Endothelial cell of hepatic sinusoid (primary cell): ENCODE measurements around the gene SH3BP4.

ENCODE experiments used
- in situ Hi-C: cut with HindIII; loops from 2 replicates; pipeline ENCODE4 v1.10.0; 2017; ENCODE audit warnings: low sequenced_read_pairs

The SH3BP4 gene

DNA sequence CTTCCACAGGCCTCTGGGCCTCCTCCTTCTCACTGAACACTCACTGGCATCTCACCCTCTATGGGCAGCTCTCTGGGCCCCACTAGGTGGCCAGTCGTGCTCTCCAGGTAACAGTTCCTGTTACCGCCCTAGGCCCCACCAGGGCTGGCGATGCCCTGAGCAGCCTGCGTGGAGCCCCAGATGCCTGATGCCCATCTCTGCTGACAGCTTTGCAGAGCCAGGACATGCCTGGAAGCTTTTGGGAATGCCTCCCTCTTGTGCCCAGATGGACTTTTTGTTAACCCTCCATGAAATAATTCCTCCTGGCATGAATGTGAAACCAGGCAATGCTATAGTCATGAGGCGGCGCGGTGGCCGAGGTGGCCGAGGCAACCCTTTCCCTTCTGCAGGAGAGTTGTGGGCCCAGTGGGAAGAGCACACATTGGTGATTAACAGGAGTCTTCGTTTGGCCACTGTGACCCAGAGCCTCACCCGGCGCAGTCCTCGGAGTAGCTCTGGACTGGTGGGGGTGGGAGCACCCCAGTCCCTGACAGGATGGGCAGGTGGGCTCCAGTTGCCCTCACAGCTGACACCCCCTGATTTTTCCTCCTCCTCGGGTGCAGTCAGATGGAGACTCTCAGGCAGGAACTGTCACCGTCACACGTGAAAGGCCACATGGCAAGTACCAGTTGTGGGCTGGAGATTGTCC is 80.0 kb downstream of the SH3BP4 start:
- in situ Hi-C loops = no loop called here

DNA sequence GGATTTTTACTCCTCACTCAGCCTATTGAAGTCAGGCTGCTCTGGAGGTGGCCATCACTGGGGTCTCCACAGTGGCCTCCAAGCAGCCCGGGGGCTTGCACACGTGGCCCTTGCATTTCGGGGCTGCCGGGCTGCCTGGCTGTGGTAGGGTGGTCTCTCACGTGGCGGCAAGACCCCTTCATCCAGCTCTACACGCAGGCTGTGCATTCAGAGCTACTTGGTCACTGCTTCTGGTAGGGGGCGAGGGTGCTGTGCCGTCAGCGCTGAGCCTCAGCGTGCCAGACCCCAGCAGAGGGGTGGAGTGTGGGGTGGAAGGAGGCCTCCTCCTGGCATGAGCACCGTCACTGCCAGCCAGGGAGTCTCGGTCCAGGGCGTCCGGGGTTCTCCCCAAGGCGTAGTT is 80.6 kb downstream of the SH3BP4 start:
- in situ Hi-C loops = no loop called here

DNA sequence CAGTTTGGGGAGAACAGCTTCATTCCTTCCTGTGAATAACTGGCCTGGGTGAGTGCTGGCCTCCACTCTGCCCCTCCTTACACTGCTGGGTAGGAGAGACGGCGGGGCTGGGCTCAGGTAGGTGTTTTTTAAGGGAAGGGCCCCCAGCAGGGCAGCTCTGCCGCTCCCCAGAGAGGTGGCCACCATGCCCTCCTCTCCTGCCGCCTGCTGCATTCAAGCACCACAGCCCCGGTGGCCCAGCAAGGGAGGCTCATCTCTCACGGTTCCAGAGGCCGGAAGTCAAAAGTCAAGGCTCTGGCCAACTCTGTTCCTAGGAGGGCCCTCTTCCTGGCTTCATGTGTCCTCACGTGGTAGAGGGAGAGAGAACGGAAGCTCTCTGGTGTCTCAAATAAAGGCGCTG is 81.1 kb downstream of the SH3BP4 start:
- in situ Hi-C loops = no loop called here

DNA sequence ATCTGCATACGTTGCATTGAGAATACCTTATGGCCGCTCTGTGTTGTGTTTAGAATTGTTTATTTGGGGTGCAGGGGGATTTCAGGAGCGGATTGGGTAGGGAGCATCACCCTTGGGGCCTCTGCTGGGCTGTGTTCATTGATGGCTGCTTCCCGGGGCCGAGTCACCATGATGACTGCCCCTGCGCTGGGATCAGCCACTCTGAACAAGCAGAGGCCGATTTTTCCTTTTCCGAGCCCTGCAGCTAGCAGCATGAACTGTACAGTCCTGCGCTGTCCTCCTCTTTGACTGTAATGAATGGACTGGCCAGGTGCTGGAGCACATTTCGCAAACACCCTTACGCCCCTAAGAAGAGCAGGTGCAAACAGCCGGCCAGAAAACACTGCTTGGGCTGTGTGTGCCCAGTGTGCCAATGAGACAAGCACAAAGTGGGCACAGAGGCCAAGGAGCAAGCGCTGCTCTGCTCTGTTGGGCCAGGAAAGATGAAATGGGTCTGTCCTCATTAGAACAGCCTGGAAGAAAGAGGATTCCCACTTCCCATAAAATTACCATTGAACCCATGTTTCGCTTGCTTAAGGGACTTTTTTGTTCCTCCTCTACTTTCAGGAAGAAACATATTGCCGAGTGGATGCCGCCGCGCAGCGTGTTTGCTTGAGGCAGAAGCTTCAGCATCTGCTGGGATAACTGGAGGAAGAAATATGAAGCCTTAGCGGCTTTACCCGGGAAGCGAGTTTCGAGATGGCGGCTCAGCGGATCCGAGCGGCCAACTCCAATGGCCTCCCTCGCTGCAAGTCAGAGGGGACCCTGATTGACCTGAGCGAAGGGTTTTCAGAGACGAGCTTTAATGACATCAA is 82.7 kb downstream of the SH3BP4 start:
- in situ Hi-C loops = no loop called here

DNA sequence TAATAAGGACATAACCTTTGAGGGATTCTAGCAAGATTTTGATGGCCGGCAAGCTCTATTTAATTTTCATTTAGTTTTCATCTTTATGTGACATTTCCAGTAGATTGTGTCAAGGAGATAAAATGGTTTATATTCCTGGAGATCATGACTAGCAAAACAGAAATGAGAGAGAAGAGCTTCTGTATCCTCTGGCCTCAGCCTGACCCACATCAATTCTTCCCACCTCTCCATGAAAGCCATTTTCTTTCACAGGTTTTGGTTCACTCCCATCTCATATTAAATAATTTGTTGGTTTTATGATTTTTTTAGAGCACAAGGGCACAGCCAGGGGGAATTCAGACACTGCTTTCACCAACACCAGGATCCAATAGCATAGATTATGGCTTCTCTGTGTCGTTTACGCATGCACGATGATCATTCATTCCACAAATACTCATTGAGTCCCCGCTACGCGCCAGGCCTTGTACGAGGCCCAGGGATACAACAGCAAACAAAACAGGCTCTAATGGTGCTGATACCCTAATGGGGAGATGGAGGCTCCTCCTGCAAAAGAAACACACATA is 85.9 kb downstream of the SH3BP4 start:
- in situ Hi-C loops = no loop called here

DNA sequence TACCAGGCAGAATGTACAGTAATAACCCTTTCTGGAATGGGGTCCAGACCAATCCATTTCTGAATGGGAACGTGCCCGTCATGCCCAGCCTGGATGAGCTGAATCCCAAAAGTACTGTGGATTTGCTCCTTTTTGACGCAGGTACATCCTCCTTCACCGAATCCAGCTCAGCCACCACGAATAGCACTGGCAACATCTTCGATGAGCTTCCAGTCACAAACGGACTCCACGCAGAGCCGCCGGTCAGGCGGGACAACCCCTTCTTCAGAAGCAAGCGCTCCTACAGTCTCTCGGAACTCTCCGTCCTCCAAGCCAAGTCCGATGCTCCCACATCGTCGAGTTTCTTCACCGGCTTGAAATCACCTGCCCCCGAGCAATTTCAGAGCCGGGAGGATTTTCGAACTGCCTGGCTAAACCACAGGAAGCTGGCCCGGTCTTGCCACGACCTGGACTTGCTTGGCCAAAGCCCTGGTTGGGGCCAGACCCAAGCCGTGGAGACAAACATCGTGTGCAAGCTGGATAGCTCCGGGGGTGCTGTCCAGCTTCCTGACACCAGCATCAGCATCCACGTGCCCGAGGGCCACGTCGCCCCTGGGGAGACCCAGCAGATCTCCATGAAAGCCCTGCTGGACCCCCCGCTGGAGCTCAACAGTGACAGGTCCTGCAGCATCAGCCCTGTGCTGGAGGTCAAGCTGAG is 89.6 kb downstream of the SH3BP4 start:
- in situ Hi-C loops = no loop called here

DNA sequence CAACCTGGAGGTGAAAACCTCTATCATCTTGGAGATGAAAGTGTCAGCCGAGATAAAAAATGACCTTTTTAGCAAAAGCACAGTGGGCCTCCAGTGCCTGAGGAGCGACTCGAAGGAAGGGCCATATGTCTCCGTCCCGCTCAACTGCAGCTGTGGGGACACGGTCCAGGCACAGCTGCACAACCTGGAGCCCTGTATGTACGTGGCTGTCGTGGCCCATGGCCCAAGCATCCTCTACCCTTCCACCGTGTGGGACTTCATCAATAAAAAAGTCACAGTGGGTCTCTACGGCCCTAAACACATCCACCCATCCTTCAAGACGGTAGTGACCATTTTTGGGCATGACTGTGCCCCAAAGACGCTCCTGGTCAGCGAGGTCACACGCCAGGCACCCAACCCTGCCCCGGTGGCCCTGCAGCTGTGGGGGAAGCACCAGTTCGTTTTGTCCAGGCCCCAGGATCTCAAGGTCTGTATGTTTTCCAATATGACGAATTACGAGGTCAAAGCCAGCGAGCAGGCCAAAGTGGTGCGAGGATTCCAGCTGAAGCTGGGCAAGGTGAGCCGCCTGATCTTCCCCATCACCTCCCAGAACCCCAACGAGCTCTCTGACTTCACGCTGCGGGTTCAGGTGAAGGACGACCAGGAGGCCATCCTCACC is 90.2 kb downstream of the SH3BP4 start:
- in situ Hi-C loops = no loop called here

DNA sequence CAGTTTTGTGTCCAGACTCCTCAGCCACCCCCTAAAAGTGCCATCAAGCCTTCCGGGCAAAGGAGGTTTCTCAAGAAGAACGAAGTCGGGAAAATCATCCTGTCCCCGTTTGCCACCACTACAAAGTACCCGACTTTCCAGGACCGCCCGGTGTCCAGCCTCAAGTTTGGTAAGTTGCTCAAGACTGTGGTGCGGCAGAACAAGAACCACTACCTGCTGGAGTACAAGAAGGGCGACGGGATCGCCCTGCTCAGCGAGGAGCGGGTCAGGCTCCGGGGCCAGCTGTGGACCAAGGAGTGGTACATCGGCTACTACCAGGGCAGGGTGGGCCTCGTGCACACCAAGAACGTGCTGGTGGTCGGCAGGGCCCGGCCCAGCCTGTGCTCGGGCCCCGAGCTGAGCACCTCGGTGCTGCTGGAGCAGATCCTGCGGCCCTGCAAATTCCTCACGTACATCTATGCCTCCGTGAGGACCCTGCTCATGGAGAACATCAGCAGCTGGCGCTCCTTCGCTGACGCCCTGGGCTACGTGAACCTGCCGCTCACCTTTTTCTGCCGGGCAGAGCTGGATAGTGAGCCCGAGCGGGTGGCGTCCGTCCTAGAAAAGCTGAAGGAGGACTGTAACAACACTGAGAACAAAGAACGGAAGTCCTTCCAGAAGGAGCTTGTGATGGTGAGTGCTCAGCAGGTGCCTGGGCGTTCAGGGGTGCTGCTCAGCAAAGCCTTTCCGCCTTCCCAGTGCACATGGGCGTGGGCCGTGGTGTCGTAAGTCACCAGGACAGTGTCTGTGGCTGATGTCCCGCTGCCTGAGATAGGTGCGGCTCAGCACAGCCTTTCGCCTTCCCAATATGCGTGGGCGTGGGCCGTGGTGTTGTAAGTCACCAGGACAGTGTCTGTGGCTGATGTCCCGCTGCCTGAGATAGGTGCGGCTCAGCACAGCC is 91.0 kb downstream of the SH3BP4 start:
- in situ Hi-C loops = no loop called here

DNA sequence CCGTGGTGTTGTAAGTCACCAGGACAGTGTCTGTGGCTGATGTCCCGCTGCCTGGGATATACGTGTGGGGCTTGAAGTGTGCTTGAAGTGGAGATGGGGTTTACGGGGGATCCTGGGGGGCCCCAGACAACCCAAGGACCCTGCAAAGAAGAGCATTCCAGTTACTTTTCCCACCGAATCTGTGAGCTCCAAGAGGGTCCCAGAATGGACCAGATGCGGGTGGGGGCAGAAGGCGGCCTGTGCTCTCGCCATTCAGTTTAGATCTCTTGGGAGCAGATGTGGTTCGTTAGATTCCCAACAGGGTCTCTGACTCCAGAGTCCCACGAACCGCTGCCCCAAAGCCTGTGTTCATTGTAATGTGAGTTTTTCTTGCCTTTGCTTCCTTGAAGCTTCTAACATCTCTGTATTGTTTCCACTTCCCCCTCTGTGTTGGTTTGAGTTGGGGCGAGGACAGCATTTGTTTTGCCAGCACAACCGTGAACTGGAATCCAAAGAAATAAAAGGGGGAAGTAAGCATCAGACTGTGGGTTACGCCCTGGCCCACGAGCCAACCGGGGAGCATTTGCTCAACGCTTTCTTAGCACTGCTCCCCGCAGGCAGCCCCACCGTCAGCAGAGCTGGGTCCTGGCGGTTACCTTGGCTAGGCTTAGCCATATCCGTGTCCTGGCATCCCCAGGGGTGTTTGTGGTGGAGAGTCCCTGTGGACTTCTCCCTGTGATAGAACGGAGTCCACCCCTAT is 92.1 kb downstream of the SH3BP4 start:
- in situ Hi-C loops = no loop called here

DNA sequence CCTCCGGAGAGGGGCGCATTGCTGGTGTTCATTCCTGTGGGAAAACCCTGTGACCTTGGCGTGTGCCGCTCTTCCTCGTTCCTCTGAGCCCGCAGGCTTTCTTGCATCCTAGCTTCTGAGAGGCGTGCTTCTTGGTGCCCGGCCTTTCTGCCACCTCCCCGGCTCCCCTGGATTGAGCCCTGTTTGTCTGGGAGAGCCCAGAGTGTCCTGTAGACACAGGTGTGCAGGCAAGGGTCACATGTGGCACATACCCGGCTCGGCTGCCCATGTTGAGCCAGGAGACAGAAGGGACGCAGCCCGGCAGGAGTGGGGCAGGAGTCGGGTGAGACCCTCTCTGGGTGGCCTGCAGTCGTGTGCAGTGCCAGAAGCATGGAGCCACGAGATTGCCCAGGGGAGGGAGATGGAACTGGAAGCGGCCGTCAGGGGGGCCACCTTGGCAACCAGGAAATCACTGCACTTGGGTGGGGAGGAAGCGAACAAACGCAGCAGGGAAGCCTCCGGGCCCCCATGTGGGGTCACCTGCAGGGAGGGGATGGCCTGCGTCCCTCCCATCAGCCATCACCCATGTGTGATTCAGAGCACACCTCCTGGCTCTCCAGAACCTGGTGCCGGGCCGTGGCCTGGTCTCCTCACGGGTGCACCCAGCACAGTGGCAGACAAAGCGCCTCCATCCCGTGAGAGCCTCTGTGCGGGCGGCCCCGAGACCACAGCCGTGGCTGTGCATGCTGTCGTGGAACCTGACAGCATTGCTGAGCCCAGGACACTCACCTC is 92.9 kb downstream of the SH3BP4 start:
- in situ Hi-C loops = no loop called here

DNA sequence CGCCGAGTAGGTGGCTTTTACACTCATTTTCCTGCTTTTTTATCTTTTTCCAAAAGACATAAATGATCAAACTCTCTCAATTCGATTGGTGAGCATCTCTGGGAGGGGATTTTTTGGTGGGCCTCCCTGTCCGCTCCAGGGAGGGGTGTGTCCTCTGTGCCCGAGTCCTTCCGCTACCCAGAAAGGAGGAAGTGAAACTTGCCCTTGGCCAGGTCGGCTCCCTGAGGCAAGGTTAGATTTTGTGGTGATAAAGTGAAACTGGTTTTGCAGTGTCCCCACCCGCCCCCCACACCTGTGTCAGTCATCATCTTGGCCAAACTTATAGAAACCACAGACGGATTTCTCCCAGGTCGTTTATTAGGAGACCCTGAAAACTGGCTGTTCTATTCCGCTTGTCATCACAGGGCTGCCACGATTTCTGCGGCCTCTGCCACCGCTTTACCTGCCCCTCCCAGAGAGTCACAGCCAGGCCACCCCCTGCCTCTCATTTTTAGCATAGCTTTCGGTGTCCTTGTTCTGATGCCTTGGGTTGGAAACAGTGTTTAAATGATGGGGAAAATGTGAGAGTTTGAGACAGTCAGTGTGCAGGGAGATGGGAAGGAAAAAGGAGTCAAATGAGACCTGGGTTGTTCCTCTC is 93.6 kb downstream of the SH3BP4 start:
- in situ Hi-C loops = no loop called here

DNA sequence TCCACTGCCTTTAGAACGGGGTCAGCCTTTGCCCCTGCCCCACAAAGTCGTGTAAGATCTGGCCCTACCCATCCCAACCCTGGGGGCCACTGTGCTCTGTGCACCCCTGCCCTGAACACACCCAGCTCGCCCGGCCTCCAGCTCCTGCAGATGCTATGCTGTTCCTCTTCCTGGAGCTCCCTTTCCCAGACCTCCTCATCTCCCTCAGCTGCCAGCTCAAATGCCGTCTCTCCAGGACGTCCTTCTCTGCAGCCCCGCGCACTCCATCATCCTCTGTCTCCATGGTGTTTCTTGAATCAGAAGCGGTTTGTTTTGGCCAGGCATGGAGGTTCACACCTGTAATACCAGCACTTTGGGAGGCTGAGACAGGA is 94.1 kb downstream of the SH3BP4 start:
- in situ Hi-C loops = no loop called here

DNA sequence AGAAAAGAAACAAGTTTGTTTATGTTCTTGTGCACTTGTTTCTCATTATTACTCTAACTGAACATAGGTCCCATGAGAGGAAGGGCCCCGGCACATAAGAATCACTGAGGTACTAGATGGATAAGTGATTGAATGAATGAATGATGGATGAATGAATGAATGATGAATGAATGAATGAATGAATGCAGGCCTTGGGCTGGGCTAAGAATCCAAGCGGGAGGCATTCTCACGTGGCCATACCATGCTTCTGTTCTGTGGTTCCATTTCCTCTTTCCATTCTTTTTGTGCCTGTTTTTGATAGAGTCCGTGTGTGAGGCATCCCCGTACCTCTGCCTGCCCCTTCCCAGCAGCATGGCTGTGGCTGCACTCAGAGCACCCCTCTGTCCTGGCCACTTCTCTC is 94.8 kb downstream of the SH3BP4 start:
- in situ Hi-C loops = no loop called here

DNA sequence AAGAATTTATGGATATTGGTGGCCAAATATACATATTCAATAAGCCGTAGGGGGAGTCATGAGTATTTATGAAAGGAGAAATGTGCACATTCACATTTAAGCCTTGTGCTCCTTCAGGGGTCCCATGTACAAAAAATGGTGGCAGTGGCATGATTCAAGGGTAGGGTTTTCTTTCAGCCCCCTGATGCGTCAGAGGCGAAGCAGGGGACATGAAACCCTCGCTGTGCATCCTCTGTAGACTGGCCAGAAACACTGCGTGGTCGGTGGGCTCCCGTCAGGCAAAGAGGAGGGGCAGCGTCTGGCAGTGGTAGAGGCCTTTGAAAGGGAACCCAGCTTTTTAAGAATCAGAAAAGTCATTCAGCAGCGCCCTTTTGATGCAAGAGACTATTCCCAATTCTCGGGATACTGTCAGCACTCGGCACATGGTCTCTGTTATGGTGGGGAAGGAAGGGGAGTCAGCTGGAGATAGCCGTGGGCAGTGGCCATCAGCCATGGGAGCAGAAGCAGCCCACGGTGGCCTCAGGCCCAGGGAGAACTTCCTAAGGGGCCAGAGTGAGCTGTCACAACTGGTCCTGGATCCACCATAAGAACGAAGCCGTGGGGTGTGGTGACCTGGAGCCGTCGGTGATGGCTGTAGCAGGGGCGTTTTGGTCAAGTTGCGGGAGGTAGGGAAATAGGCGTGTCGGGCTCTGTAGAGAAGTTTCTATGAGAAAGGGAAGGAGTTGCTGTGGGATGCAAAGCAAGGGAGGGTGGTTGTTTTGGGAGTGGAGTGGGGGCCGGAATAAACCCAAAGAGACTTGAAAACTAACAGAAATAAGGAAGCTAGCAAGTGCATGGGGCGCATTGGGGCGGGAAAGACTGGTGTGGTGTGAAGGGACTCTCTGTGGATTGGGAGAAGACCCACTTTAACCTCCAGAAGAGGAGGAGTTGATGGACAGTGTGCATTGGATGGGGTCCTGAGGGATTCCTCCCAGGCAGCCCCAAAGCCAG is 95.6 kb downstream of the SH3BP4 start:
- in situ Hi-C loops = no loop called here

DNA sequence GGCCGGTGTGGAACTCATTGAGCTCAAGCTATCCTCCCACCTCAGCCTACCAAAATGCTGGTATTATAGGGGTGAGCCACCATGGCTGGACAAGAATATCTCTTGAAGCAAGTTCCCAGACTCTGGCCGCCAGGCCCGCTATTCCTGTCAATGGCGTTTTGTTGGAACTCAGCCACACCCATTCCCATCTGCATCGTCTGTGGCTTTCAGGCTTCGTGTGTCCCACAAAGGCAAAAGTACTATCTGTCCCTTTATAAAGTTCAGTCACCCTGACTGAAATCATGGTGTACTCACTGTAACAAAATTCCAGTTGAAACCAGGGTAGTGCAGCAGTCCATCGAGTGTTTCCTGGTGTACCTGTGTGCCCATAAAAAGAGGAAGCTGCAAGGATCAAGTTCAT is 96.7 kb downstream of the SH3BP4 start:
- in situ Hi-C loops = no loop called here

DNA sequence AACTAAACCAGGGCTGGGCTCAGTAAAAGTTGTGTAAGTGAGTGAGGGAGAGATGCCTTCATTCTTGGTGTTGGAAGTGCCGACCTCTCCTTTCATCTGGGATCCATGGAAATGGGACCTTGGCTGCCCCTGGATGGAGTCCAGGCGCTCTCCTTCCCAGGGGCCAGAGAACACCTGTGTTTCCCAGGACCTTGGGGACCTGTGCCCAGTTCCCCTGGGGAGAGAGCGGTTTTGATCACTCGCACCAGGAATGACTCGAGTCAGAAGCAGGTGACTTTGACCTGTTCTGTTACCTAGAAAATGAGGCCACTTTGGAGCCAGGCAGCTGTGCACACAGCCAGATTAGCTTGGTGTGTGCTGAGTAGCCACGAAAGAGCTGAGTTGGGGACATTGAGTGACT is 97.3 kb downstream of the SH3BP4 start:
- in situ Hi-C loops = no loop called here

DNA sequence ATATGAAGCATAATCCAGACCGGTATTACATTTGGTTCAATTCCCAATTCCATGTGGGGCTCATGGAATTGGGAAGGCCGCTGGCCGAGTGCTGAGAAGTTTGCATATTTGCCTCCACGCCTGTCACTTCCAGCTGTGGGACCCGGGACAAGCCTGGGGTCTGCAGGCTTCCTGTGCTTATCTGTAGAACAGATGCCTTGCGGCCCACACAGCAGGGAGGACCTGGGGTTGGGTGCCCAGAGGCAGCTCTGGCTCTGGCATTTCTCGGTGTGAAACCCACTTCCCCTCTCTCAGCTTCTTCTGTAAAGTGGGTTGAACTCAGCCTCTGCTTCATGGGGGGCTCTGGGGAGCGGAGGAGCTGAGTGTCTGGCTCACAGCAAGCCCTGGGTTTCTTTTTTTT is 97.9 kb downstream of the SH3BP4 start:
- in situ Hi-C loops = no loop called here
